GM19239 (cell line): ENCODE measurements around the gene ZNF428.
"Not testable (repeated sequence)": the region's sequence is repeated elsewhere in the genome, so short reads cannot be mapped to it uniquely, and the experiment has no call there.

Source experiments
- DNase-seq: peaks from one replicate; pipeline ENCODE4 v3.0.0; 2011; ENCODE audit warnings: low spot score; ENCODE audit not compliant: insufficient read length
- FAIRE-seq: peaks from 2 replicates; lab custom pipeline; 2011; peaks lifted over from hg19 to GRCh38; lab: Jason Lieb, UNC

ZNF428 gene

DNA sequence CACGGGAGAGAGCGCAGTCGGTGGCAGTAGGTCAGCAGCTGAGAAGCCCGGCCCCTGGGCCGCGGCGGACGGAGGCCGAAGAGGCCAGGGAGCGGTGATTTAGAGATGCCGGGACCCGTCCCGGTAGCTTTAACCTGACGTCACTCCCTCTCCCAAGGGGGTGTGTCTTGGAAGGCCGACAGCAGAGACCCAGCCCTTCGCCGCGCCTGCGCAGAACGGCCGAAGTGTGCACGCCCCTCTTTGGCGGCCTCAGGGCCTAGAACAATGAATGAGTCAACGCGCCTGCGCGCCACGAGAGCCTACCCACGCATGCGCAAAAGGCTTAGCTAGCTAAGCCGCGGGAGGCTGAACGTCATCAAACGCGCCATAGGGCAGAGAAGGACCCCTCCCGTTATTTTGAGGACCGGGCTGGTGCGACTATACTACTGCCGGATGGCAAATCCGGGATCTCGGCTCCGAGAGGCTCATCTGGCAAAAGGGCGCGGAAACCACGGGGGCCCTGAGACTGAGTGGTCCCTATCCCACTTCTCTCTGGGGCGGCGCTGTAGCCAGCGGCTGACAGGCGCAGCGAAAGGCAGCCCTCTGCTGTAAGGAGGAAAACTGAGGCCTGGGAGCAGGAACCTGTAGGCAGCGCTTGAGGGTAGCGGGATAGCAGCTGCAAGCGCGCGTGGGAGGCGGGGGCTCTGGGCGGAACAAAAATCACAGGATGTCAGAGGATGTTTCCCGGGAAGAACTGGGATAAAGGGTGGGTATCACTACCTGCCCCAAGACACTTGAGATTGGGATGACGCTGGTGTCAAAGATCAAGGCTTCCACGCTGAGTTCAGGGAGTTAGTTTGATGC, 23.2 kb downstream of the ZNF428 start, which contains the start of the genes IRGQ and ZNF576:
TSS of gene IRGQ (minus strand) at position 136 of the 843 bp plus-strand sequence. CDS start 796 bp downstream, outside the sequence.
TSS of gene ZNF576 (plus strand) at position 597 of the 843 bp plus-strand sequence. CDS start 514 bp downstream, outside the sequence.
- DNase-seq (peak; percentile 95), FAIRE-seq (peak; percentile 100)

DNA sequence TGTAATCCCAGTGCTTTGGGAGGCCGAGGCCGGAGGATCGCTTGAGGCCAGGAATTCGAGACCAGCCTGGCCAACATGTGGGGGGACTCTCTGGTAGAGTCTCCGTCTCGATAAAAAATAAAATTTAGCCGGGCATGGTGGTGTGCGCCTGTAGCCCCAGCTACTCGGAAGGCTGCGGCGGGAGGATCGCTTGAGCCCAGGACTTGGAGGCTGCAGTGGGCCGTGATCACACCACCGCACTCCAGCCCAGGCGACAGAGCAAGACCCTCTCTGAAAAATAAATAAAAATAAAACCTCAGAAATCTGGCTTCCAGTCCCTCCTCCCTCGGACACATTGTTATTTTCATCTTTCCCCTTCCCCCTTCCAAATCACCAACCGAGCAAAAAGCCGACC, 23.8 kb downstream of the ZNF428 start:
- FAIRE-seq, result no peak
- no peak for DNase-seq

DNA sequence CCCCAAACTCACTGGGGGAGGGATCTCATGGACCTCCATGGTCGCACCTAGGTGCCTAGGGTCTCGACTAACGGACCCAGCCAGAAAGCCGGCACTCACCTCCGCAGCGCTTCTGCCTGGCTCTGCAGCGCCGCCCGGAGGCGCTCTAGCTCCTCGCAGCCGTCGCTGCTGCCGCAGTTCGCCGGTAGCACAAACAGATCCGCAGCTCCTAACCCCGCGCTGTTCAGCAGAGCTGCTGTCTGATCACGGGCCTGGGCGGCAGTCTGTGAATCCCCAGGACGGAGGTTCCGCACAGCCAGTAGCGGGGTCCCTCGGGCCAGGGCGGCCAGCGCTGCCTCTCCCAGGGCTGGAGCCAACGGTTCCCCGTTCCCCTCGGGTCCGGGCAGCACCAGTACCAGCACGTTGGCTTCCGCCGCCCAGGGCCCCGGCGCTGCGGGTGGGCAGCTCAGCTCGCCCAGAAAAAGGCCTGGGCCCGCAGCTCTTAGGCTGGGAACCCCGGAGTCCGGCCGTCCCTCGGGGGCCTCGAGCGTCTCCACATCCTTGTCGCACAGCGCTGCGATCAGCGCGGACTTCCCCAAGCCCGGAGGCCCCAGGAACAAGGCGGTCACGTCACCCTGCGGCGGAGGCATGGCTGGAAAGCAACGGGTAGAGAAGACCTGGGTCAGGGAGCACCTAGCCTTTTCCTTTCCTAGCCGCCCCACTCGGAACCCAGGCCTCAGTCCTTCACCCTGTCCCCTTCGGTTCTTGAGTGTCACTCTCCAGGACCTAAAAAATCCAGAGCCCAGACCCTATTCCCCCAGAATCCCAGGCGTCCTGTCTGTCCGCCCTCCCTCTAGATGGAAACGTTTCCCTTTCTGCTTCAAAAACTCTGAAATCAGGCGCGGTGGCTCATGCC, 24.5 kb downstream of the ZNF428 start:
- DNase-seq, result peak; percentile 64
- peak; percentile 88 for FAIRE-seq

DNA sequence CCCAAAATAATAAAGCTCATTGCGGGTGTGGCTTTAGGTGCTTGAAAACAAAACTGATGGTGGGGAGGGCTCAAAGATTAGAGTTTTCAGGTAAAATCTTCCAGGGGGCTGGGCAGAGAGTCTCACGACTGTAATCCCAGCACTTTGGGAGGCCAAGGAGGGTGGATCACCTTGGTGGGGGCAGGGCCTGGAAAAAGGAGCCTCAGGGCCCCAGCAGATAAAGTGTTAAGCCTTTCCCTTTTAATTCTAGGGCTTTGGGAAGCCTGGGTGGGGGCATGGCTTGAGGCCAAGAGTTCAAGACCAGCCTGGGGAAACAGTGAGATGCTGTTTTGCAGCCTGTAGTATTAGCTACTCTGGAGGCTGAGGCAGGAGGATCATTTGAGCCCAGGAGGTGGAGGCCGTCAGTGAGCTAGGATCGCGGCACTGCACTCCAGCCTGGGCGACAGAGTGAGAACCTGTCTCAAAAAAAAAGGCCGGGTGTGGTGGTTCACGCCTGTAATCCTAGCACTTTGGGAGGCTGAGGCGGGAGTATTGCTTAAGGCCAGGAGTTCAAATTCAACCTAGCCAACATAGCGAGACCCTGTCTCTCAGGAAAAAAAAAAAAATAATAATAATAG, 25.2 kb downstream of the ZNF428 start:
- FAIRE-seq (no peak), DNase-seq (no peak)

DNA sequence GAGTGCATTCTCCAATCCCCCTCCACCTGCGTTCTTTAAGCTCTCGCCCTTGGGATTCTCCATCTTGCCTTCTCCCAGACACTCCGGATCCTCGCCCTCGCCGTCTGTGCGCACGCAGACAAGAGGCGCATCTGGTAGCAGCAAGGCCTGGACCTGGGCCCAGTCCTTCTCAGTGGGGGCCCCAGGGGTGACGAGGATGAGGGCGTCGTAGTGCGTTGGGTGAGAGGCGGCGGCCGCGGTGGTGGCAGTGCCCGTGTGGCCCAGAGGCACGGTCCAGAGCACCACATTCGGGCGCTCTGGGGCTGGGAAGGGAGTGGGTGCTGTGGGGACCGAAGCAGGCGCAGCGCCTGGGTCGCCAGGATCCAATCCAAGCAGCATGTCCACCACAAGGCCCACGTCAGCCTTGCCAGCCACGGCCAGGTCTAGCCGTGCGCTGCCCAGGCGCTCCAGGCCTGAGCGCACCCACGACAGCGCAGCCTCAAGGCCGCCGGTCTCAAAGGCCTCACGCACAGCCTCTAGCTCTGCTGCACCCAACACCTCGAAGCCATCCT, 26.6 kb downstream of the ZNF428 start:
- DNase-seq (no peak), FAIRE-seq (no peak)

DNA sequence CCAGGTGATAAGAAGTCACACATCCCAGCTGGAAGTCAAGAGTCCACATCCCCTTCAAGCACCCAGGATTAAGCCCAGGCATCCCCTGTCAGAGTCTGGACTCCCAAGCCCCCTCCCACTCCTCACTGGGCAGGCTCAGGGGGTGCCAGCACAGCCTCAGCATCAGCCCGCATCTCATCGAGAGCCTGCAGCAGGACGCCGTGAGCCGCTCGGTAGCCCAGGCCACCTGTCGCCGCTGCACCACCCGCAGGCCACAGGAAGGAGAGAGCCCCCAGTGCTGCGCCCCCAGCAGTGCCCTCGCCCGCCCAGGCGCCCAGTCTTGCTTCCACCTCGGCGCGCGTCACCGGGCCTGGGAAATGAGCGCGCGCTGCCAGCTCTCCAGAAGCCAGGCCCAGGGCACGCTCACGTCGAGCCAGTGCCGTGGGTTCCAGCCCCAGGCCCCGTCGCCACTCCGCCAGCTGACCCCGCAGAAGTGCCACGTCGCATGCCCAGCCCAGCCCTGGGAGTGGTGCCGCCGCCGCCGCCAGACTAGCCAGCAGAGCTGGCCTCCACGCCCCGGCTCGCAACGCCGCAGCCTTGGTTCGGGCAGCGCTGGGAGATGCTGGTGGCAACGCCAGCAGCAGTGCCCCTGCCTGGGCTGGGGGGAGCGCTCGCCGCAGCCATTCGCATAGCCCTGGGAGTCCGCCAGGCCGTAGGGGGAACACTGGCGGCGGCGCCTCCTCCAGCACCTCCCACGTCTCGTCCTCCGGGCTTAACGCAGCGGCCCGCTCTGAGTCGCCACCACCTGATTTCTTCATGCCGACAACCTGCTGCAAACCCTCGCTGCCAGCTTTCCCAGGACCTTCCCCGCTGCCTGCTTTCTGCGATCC, 27.3 kb downstream of the ZNF428 start:
- no peak for FAIRE-seq
- no peak for DNase-seq

DNA sequence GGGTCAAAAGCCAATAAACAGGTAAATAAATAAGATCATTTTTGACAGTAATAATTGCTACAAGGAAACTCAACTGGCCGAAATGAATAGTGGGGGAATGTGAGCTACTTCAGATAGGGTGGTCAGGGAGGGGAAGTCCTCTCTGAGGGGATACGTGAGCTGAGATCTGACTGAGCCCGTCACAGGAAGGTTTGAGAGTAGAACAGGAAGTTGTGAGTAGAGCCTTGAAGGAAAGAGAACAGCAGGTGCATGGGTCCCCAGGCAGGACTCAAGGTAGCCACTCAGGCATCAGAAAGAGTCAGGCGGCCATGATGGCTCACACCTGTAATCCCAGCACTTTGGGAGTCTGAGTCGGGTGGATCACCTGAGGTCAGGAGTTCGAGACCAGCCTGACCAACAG, 29.8 kb downstream of the ZNF428 start:
- FAIRE-seq, result no peak

DNA sequence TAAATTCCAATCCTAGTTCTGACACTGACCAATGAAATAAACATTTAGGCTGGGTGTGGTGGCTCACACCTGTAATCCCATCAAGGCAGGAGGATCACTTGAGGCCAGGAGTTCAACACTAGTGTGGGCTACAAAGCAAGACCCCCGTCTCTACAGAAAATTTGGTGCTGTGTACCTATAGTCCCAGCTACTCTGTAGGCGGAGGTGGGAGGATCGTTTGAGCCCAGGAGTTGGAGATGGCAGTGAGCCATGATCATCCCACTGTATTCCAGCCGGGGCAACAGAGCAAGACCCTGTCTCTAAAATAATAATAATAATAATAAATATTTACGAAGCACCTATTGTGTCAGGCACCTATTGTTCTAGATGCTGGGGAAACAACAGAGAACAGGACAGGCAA, 30.2 kb downstream of the ZNF428 start:
- no peak for DNase-seq
- no peak for FAIRE-seq

More for the DNA sequence above, 29.8 kb downstream of the ZNF428 start:
- no peak for DNase-seq

DNA sequence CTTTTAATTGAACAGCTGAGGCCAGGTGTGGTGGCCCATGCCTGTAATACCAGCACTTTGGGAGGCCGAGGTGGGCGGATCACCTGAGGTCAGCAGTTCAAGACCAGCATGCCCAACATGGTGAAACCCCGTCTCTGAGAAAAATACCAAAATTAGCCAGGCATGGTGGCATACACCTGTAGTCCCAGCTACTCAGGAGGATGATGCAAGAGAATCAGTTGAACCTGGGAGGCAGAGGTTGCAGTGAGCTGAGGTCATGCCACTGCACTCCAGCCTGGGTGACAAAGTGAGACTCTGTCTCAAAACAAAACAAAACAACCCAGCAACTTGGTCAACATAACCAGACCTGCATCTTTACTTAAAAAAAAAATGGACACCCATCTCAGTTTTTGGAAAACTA, 32.4 kb downstream of the ZNF428 start:
- not testable (repeated sequence) for FAIRE-seq, DNase-seq

DNA sequence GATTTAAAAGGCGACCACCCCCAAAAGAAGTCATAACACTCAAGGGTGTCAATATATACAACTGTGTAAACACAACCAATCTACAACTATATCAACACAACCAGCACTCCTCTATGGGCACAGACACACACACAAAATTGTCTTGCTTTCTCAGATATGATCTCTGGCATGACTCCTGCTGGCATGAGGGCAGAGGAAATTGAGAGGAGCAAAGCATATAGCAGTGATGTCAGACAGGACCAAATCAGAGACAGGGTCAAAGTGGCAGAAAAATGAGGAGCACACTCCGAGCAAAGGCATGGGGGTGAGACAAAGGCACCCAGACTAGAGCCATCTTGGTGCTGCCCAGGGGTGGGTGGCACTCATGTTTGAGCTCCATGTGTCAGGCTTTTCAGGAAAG, 33.1 kb downstream of the ZNF428 start:
- FAIRE-seq (no peak), DNase-seq (no peak)

DNA sequence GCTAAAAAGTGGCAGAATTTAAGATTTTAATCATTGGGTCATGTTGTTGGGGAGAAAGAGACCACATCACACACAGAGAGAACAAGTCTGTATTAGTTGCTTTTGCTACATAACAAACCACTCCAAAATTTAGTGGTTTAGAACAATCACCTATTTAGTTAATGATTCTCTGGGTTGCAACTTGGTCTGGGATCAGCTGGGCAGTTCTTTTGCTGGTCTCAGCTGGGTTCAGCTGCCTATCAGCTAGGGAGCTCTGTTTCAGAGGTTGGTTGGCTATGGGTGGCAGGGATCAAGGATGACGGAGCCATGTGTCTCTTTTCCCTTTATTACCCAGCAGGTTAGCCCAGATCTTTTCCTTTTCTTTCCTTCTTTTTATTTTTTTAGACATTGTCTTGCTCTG, 34.9 kb downstream of the ZNF428 start:
- DNase-seq (no peak), FAIRE-seq (peak; percentile 75)

DNA sequence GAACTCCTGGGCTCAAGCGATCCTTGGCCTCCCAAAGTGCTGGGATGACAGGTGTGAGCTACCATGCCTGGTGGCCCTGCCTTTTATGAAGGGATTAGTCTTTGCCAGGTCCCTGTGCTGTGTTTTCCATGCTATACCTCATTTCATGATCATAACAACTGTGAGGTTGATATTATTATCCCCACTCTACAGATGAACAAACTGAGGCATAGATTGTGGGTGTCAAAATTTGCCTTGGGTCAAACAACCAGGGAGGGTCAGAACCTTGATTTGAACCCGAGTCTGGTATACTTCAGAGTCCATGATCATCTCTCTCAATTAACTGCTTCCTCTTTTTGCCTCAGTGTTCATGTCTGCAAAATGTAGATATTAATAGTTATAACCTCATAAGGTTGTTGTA, 36.9 kb downstream of the ZNF428 start:
- no peak for DNase-seq
- FAIRE-seq, result no peak

DNA sequence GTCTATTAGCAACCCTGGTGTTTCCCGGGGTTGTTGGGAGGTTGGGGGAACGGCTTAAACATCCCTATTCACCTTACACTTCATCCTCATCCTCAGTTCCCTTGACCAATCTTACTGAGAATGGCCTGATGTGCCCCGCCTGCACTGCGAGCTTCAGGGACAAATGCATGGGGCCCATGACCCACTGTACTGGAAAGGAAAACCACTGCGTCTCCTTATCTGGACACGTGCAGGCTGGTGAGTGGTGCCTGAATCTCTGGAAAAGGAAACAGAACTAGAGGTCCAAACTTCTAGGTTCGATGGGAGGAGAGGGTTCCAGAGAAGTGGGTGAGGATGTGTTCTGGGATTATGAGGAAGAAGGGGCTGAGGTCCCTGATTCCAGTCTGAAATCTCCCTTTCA, 38.0 kb downstream of the ZNF428 start:
- DNase-seq, result no peak

DNA sequence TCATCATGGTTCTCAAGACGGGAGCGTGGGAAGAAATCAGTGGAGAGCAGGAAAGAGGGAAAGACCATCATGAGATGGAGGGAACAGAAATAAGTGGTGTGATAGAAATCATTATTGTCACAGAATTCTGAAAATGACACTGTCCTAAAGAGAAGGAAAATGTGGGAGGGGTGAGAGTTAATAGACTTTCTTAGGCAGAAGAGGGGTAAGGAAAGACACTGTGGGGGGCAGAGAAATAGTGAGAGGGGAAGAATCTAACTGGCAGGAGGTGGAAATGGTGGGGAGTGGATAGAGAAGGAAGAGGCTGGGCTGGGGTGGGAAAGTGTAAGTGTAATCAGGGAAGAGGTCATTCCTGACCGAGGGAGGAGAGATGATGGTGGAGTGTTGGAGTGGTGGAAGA, 40.6 kb downstream of the ZNF428 start:
- DNase-seq (no peak), FAIRE-seq (no peak)

More for the DNA sequence above, 38.0 kb downstream of the ZNF428 start:
- peak; percentile 55 for FAIRE-seq

DNA sequence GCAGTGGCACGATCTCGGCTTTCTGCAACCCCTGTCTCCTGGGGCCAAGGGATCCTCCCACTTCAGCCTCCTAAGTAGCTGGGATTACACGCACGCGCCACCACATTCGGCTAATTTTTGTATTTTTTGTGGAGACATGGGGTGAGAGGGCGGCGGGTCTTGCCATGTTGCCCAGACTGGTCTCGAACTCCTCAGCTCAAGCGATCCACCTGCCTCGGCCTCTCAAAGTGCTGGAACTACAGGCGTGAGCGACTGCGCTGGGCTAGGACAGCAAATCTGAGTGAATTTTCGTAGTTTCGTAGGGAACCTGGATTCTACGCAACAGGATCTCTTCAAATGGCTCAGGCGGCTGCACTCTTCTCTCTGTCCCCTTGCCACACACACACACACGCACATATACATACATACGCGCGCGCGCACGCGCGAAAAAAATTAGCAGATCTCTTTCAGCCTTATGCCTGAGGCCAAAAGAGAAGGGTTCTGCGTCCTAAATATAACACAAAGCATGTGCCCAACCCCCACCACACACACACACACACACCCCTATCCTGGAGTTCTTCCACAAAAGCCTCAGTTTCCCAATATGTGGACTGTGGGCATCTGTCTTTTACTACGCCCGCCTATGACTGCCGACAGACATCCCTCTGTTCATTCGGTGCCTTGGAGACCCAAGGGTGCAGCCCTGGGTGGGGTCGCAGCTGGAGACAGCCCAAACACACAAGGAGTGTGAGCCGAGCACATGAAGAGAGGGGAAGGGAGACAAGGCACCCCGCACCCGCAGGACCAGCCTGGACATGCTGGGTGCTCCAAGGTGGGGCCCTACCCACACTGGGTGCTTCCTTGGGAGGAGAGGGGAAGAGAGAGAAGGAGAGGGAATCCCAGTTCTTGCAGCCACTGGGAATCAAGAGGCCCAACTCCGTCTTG, 43.2 kb downstream of the ZNF428 start:
- FAIRE-seq (peak; percentile 8), DNase-seq (no peak)

DNA sequence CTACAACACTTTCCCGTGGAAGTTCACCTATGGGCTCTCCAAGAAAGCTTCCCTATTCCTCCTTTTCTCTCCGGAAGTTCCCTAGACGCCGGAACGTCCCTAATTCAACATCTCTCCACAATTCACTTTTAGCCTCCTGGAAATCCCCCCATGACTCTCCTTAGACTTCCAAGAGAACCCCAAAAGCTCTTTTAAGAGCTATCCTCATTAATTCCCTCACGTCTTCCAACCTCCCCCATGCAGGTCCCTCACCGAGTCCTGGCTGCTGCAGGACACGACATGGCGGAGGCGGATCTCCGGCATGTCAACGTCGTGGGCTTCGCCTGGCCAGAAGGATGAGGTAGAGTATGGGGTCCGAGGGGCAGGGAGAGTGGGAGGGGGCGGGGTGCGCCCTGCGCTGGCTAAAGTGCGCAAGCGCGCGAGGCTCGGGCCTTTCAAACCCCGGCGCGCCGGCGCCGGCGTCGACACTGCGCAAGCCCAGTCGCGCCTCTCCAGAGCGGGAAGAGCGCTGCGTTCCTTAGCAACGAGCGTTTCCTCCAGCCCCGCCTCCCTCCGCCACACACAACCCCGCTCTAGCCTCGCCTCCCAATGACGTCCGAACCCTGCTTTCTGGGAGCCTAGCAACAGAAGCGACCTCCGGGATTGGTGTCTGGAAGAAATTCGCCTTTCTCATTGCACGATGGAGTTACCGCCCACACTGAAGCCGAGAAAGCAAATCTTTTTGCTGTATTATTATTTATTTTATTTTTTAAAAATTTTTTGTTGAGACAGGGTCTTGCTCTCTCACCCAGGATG, 44.1 kb downstream of the ZNF428 start, which contains the start of the genes PINLYP and XRCC1:
TSS of gene PINLYP (plus strand) at position 646 of the 795 bp plus-strand sequence. CDS start 1,391 bp downstream, outside the sequence.
TSS of gene XRCC1 (minus strand) at position 372 of the 795 bp plus-strand sequence. CDS start at position 303, 69 bp downstream.
- FAIRE-seq (peak; percentile 96), DNase-seq (peak; percentile 92)
